Stimulated activated CD8-positive, alpha-beta memory T cell treated with anti-CD3 and anti-CD28 coated beads, Interleukin-4, amount 100 ng/mL, for 48 hours (primary cell): ENCODE measurements around the gene PTPN21.

Source experiments
- DNase-seq: peaks from one replicate; pipeline ENCODE4 v3.0.0-alpha.2; 2020

PTPN21 gene

GRCh38 chr14:88503754-88504406 lies 50.9 kb downstream of the PTPN21 start:
- DNase-seq, result no peak

GRCh38 chr14:88502740-88503139 lies 52.1 kb downstream of the PTPN21 start:
- DNase-seq, result no peak

- no peak for DNase-seq
Observed at GRCh38 chr14:88500611-88501010, 54.2 kb downstream of the PTPN21 start.

GRCh38 chr14:88499225-88499624 lies 55.6 kb downstream of the PTPN21 start:
- no peak for DNase-seq

- no peak for DNase-seq
Observed at GRCh38 chr14:88496414-88496813, 58.4 kb downstream of the PTPN21 start.

GRCh38 chr14:88493392-88494185 lies 61.2 kb downstream of the PTPN21 start:
- no peak for DNase-seq

- peak; percentile 78 for DNase-seq
Observed at GRCh38 chr14:88492272-88493089, 62.3 kb downstream of the PTPN21 start.

GRCh38 chr14:88490168-88490567 lies 64.6 kb downstream of the PTPN21 start:
- no peak for DNase-seq

GRCh38 chr14:88488897-88489296 lies 65.9 kb downstream of the PTPN21 start:
- DNase-seq, result no peak

GRCh38 chr14:88488081-88488480 lies 66.7 kb downstream of the PTPN21 start:
- DNase-seq, result no peak

GRCh38 chr14:88482524-88482923 lies 72.3 kb downstream of the PTPN21 start:
- no peak for DNase-seq

- no peak for DNase-seq
Observed at GRCh38 chr14:88481794-88482193, 73.0 kb downstream of the PTPN21 start.

GRCh38 chr14:88481059-88481458 lies 73.7 kb downstream of the PTPN21 start:
- DNase-seq, result no peak

GRCh38 chr14:88479574-88479987 lies 75.2 kb downstream of the PTPN21 start:
- no peak for DNase-seq

- DNase-seq, result no peak
Observed at GRCh38 chr14:88478931-88479330, 75.9 kb downstream of the PTPN21 start.

GRCh38 chr14:88477513-88478250 lies 77.1 kb downstream of the PTPN21 start:
- no peak for DNase-seq

- DNase-seq, result no peak
Observed at GRCh38 chr14:88476825-88477224, 78.0 kb downstream of the PTPN21 start.

- no peak for DNase-seq
Observed at GRCh38 chr14:88476214-88476774, 78.5 kb downstream of the PTPN21 start.

GRCh38 chr14:88473791-88474190 lies 81.0 kb downstream of the PTPN21 start:
- DNase-seq, result no peak

- DNase-seq, result no peak
Observed at GRCh38 chr14:88470542-88471440, 84.0 kb downstream of the PTPN21 start.

GRCh38 chr14:88468406-88468805 lies 86.4 kb downstream of the PTPN21 start:
- no peak for DNase-seq
